Cortex of kidney (tissue), 1 donor: ENCODE data around the gene ATOSA.

Source experiments
- DNase-seq: peaks from one replicate; lab custom pipeline; 2025; lab: John Stamatoyannopoulos, UW

Gene ATOSA

GRCh38 chr15:52679232-52680040 is at the start of gene ATOSA:
Gene ATOSA, minus strand, starts transcription at chr15:52679388. Its CDS starts 1,367 bp downstream, at chr15:52678021.
- DNase-seq, result peak; percentile 59

- no peak for DNase-seq
Measured at GRCh38 chr15:52728899-52729298, 49.7 kb upstream of the ATOSA start.

- no peak for DNase-seq
Measured at GRCh38 chr15:52727815-52728214, 48.6 kb upstream of the ATOSA start.

GRCh38 chr15:52726195-52726594 is 47.0 kb upstream of the ATOSA start:
- no peak for DNase-seq

GRCh38 chr15:52718551-52718950 is 39.4 kb upstream of the ATOSA start:
- no peak for DNase-seq

GRCh38 chr15:52717924-52718323 is 38.7 kb upstream of the ATOSA start:
- DNase-seq, result no peak

- no peak for DNase-seq
Measured at GRCh38 chr15:52717481-52717880, 38.3 kb upstream of the ATOSA start.

- no peak for DNase-seq
Measured at GRCh38 chr15:52716536-52716935, 37.3 kb upstream of the ATOSA start.

GRCh38 chr15:52715411-52715810 is 36.2 kb upstream of the ATOSA start:
- no peak for DNase-seq

GRCh38 chr15:52714968-52715367 is 35.8 kb upstream of the ATOSA start:
- DNase-seq, result no peak

- DNase-seq, result no peak
Measured at GRCh38 chr15:52710708-52711389, 31.7 kb upstream of the ATOSA start.

GRCh38 chr15:52710050-52710707 is 31.0 kb upstream of the ATOSA start:
- DNase-seq, result no peak

- no peak for DNase-seq
Measured at GRCh38 chr15:52709187-52709981, 30.2 kb upstream of the ATOSA start.

GRCh38 chr15:52706091-52706490 is 26.9 kb upstream of the ATOSA start:
- no peak for DNase-seq

- no peak for DNase-seq
Measured at GRCh38 chr15:52702390-52702789, 23.2 kb upstream of the ATOSA start.

- no peak for DNase-seq
Measured at GRCh38 chr15:52699457-52699856, 20.3 kb upstream of the ATOSA start.

- no peak for DNase-seq
Measured at GRCh38 chr15:52698514-52698913, 19.3 kb upstream of the ATOSA start.

- no peak for DNase-seq
Measured at GRCh38 chr15:52697051-52697450, 17.9 kb upstream of the ATOSA start.

GRCh38 chr15:52695154-52695553 is 16.0 kb upstream of the ATOSA start:
- DNase-seq, result no peak

- DNase-seq, result no peak
Measured at GRCh38 chr15:52689562-52689961, 10.4 kb upstream of the ATOSA start.

- no peak for DNase-seq
Measured at GRCh38 chr15:52683580-52683979, 4.4 kb upstream of the ATOSA start.

- DNase-seq, result no peak
Measured at GRCh38 chr15:52682781-52683180, 3.6 kb upstream of the ATOSA start.
